ENCODE measurements around the gene TRMT112.

Gene TRMT112

DNA sequence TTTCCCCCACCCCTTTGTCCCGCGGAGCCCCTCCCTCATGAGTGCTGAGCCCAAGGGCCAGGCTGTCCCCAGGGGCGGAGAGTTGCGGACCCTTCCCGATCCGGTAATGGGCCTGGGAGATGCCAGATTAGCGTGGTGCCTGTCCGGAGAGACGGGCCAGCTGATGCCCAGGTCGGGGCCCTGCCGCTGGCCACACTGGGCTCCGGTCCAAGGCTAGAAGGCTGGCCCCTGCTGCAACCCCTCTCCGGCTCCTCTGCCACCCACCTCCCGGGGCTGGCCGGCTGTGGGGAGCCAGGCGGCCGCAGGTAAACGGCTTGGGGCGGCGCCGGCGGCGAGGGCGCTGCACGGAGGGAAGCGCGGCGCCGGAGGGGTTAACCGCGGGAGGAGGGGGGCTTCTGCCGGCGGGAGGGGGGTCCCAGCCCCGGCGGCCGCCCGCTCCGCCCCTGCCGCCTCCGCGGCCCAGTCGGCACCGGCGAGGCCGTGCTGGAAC is 26.1 kb downstream of the TRMT112 start, which contains the start of gene KCNK4:
KCNK4 (plus strand) TSS at position 41 of the 490 bp plus-strand sequence. CDS start 1,717 bp downstream, outside the sequence.
- DNase-seq = no peak

DNA sequence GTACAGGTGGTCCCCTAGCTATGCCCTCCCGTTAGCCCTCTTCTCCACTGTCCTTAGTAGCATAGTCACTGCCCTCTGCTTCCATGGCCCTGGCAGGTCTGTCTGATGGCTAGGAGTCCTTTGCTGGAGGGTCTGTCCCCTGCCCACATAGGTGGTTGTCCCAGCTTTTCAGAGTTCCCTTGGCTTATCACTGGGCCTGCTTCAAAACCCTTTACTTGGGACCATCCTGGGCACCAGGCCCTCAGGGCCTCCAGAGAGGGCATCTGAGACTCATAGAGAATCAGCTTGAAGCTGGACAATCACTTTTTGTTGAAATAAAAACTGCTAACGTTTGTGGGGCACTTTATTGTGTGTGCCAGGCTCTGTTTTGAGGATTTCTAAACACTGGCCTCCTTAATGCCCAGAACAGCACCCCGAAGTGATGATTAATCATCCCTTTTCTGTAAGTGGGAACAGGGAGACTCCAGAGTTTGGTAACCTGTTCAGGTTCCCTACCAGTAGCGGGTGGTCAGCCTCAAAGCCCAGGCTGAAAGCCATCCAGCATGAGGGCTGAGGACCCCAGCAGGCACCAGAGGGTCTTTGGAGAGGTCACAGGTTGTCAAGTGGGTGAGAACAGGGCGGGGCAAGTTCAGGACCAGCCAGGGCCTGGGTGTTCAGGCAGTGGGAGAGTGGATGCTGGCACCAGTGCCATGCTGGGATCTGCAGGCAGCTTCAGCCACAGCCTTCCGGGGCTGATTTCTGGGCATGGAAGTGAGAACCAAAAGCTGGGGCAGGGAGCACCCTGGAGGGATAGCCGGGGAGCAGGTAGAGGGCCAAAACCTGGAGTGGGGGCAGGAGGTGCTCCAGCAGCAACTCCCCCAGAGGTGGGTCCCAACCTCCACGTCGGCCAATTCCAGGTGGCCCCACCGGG is 26.8 kb downstream of the TRMT112 start:
- no peak for DNase-seq

DNA sequence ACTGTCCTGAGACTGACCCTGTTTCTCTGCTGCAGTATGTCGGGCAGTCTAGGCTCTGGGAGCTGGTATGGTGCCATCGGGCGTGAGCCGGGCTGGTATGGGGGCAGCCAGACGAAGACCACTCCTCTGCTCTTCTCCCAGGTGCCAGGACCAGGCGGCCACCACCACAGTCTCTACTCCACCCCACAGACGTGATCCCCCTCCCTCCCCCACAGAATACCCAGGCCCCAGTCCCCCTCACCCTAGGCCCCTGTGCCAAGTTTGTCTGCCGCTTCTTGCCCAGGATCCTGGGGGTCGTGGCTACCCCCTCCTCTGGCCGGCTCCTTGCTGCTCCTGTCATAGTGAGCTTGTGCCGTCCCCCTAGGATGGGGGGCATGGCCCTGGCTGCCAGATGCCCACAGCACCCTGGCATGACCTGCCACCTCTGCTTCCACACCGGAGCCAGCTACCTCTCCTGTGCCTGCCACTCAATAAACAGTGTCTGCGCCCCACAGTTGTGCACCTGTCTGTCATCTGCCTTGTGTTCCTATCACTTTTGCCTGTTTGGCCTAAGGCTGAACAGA is 28.3 kb downstream of the TRMT112 start:
- no peak for DNase-seq

DNA sequence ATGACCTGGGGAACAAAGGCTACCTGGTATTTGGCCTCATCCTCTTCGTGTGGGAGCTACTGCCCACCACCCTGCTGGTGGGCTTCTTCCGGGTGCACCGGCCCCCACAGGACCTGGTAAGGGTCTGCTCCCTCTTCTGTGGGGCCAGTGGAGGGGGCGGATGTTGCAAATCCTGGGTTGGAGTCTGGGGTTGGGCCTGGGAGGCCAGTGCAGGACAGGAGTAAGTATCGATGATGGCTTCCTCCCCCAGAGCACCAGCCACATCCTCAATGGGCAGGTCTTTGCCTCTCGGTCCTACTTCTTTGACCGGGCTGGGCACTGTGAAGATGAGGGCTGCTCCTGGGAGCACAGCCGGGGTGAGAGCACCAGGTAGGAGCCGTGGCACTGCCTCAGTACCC is 29.0 kb downstream of the TRMT112 start:
- DNase-seq = no peak

DNA sequence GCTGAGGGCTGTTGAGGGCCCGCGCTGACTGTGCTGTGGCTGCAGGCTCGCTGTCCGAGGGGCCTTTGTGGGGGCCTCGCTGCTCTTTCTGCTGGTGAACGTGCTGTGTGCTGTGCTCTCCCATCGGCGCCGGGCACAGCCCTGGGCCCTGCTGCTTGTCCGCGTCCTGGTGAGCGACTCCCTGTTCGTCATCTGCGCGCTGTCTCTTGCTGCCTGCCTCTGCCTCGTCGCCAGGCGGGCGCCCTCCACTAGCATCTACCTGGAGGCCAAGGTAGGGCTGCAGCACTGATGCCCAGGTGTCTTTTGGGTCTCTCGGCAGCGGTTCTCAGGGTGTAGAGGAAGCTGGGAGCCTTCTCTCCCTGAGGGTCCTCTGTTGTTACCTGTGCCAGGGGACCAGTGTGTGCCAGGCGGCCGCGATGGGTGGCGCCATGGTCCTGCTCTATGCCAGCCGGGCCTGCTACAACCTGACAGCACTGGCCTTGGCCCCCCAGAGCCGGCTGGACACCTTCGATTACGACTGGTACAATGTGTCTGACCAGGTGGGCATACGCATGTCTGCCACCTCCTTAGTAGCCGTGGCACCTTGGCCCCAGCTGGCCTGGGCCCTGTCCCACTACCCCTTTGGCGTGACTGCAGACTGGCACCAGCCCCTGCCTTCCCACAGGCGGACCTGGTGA is 29.5 kb downstream of the TRMT112 start:
- no peak for DNase-seq

DNA sequence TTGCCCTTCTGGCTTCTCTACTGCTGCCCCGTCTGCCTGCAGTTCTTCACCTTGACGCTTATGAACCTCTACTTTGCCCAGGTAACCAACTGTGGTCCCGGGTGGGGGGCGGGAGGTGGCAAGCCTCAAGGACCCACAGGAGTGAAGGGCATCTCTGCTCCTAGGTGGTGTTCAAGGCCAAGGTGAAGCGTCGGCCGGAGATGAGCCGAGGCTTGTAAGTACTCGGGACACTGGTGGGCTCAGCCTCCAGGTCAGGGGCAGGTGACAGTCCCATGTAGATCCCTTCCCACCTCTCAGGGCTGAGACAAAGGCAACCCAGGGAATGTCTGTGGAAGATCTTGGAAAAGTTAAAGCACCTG is 30.6 kb downstream of the TRMT112 start:
- no peak for DNase-seq

DNA sequence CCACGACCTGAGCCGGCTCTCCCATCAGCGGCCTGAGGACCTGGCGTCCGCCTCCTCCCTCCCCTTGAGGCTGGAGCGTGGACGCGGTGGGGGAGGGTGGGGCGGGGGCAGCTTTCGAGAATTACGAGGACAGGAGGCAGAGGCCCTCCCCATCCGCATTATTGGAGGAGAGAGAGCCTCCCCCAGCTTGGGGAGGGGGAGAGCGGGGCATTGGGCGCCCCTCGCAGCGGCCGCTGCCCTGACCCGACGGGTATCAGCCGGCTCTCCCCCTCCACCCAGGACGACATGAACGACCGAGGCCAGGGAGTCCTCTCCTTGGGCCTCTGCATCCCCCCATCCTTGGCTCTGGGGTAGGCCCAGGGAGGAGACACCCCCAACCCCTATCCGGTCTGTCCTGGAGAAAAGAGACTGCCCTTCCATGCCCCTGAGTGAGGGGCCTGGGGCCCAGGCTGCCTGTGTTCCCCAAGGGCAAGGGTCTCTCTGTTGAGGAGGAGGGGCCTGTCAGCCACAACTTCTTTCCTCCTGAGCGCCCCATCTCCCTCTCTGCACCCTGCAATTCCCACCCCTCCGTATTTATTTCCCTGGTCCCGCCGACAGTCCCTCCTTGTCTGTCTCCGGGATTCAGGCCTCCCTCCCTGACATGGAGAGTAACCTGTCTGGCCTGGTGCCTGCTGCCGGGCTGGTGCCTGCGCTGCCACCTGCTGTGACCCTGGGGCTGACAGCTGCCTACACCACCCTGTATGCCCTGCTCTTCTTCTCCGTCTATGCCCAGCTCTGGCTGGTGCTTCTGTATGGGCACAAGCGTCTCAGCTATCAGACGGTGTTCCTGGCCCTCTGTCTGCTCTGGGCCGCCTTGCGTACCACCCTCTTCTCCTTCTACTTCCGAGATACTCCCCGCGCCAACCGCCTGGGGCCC is 31.2 kb downstream of the TRMT112 start:
- DNase-seq = no peak

DNA sequence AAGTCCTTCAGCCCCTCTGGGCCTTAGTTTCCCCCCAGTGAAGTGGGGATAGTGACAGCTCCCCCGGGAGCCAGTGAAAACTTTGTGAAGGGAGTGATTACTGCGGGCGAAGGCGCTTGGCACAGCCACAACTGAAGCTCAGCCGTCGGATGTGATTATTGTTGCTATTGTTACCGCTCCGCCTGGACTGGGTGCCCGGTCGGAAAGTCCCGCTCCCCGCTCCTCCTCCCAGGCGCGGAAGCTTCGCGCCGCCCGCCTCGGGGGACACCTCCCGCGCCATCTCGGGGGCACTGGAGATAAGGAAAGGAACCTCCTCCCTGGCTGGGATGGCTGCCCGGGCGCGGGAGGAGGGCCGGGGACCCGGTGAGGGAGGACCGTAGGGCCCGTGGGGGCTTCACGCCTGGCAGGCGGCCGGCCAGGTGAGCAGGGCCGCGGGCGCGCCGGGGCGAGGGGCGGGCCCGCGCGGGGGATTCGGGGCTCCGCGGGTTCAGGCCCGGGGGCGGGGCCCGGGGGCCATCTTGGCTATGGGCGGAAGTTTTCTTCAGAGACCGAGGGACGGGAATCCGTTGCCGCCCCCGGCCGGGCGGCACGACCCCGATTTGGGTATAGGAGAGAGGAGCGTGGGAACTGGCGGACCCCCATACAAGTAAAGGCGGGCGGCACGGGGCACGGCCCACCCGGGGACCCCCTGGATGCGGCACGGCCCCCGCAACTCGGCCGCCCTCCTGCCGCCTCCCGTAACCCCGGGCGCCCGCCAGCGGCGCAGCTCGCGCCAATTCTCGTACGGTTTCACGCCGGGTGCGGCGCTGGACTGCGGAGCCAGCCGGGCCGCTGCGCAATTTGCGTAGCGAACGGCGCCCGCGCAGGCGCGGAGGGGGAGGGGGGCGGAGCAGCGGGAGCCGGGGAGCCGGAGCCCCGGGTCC is 32.1 kb downstream of the TRMT112 start, which contains the start of gene GPR137:
GPR137 (plus strand) TSS at position 887 of the 923 bp plus-strand sequence. CDS start 677 bp downstream, outside the sequence.
- peak; percentile 70 for DNase-seq

DNA sequence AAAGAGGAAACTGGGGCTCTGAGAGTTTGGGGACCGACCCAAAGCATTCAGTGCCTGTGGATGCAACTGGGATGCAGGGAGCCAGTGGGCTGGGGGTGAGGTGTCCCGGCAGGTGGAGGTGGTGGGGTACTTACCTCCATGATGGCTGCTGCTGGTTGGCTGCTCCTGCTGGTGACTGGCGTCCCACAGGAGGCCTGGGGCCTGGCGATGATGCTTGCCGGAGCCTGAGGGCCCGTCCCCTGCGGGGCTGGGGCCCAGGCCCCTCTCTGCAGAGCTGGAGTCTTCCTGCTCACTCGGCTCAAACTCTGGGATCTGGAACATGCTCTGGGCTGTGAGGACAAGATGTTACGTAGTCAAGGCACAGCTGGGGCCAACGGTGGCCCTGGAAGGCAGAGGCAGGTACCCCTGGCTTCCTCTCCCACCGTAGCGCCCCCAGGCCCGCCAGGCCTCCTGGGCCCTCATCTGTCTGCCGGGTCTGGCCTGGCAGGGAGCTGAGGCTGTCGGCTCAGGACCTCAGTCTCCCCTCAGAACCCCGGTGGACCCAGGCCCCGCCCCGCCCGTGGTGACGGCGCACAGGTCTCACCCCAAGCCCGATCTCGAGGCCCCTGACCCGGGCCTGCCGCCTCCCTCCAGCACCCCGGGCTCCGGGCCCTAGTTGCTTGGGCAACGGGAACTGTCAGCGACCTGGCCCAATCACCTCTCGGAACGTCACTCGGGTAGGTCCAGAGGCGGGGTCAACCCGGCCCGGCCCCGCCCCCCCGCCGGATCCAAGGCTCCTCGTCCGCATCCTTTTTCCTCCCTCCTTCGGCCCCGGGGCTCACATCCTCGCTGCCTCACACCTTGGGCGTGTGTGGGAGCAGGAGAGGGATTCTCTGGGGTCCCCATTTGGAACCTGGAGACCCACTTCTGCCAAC is 33.1 kb downstream of the TRMT112 start, which contains the start of gene BAD:
BAD (minus strand) TSS at position 618 of the 914 bp plus-strand sequence; CDS start at position 321, 297 bp downstream.
- peak; percentile 92 for DNase-seq

DNA sequence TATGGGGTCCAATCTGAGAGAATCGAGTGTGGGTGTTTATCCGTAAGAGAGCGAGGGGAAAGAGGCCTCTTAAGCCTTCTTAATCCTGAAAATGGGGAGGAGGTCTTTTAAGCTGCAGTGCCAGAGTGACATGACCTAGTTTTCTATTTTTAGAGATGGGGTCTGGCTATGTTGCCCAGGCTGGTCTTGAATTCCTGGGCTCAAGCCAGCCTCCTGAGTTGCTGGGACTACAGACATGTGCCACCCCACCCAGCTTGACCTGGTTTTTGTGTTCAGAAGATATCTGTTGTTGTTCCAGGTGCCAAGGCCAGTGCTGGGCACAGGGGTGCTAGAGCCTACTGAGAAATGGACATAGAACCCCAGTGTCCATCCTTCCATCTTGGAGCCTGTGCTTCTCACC is 34.3 kb downstream of the TRMT112 start:
- DNase-seq = no peak

DNA sequence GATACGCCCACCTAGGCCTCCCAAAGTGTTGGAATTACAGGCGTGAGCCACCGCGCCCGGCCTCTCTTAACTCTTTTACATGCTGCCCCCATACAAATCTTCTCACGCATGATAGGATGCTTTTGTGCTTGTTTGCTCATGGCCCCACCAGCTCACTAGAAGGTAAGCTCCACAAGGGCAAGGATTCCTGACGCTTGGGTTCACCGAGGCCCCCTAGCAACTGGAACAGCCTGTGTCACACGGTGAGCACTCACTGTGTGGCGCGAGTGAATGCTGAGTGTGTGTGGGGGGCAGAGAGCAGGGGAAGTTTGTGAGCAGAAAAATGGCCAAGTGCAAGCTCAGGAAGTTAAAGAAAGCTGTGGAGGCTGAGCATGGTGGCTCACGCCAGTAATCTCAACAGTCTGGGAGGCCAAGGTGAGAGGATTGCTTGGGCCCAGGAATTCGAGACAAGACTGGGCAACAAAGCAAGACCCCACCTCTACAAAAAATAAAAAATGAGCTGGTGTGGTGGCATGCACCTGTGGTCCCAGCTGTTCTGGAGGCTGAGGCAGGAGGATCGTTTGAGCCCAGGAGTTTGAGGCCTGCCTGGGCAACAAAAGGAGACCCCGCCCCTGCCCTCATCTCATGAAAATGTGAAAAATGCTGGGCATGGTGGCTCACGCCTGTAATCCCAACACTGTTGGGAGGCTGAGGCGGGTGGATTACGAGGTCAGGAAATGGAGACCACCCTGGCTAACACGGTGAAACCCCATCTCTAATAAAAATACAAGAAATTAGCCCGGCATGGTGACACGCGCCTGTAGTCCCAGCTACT is 35.2 kb downstream of the TRMT112 start:
- DNase-seq = no peak

DNA sequence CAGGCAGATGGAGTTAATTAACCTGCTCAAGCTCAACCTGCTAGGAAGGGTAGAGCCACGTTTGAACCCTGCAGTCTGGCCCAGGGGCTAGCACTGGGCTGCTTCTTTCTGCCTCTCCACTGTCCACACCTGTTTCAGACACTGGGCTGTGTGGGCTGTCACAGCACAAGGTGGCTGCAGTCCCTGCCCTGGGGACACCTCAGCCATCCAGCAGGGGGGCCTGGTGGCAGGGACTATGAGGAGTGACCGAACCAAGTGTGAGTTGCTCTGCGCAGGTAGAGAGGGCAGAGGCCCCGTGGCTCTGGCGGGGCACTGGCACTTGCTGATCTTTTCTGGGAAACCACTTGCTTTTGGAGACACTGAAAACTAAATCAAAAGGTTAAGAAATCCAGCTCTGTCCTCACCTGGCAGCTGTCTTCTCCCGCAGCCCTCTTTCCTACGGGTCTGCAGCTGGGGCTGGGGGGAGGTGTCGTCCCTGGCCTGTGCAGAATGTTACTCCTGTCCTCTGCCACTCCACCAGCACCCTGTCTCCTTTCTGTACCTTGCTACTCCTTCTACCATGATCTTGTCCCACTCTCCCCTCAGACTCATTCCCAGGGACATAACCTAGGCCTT is 38.7 kb downstream of the TRMT112 start:
- DNase-seq = no peak

DNA sequence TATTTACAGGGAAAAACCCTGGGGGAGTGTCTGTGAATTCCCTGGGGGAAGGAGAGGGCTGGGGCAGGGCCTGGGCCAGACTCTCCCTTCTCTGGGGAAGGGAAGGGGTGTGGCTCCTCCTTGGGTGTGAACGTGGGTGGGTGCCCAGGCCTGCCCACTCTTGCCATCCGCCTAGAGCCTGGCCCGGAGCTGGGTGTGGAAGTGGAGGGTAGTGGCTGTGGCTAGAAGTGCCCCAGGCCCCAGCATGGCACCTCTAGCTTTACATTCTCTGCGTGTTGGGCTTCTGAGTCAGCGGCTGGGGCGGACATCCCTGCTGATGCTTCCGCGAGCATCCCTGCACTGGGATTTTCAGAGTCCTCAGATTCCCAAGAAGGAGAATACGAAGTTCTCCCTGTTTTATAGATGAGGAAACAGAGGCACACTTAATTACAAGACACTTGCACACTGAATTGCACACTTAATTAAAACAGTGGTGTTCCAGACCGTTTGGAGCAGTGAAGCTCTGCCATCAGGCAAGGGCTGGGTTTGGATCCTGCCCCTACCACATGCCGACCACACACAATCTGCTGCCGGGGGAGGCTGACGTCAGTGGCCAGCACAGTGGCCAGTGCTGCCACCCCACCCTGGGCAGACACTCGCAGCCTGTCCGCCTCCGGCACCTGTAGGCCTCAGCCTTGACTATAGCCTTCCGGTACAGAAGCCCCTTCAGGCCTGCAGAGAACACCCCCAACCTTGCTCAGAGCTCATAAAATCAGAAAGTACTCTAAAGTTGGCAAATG is 40.5 kb downstream of the TRMT112 start:
- peak; percentile 68 for DNase-seq

DNA sequence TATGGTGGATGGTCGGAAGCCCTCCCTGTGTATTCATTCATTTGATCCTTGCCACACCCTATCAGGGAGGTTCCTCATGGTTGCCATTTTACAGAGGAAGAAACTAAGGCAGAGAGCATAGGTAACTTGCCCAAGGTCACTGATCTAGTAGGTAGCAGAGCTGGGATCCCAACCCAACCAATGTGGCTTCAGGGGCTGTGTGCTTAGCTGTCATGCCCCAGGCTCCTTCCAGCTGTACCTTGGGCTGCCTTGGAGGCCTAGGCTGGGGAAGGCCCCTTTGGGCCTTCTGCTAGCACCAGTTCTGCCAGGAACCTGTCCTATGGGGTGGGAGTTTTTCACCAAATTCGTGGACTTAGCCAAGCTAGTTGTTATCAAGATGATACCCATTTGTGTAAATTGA is 41.5 kb downstream of the TRMT112 start:
- no peak for DNase-seq

DNA sequence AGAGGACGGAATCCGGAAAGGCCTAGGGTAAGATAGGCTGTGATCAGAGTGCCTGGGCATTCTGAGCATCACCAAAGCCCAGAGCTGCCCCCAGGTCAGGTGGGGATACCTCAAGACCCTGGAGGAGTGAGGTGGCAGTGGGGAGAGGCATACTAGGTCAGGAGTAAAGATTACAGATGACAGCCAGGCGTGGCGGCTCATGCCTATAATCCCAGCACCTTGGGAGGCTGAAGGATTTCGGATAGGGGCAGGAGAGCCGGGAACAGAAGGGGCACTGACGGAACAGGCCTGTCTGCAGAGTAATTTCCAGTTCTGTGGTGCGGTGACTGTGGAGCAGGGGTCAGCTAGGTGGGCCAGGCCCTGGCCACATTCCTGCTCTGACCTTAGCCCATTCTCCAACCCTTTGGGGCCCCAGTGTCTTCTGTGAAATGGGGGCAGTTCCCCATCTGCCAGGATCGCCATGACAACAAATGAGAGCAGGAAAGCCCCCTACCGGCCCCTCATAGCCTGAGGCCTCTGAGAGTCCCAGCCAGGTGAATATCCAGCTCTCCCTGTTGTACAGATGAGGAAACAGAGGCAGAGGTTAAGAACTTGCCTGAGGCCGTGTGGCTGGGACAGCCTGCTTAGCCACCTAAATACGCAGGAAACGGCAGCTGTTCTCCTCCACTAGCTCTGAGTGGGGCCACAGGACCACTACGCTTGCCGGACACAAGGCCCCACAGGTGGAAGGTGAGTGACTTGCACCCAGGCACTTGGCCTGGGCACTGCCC is 42.1 kb downstream of the TRMT112 start:
- DNase-seq = no peak

DNA sequence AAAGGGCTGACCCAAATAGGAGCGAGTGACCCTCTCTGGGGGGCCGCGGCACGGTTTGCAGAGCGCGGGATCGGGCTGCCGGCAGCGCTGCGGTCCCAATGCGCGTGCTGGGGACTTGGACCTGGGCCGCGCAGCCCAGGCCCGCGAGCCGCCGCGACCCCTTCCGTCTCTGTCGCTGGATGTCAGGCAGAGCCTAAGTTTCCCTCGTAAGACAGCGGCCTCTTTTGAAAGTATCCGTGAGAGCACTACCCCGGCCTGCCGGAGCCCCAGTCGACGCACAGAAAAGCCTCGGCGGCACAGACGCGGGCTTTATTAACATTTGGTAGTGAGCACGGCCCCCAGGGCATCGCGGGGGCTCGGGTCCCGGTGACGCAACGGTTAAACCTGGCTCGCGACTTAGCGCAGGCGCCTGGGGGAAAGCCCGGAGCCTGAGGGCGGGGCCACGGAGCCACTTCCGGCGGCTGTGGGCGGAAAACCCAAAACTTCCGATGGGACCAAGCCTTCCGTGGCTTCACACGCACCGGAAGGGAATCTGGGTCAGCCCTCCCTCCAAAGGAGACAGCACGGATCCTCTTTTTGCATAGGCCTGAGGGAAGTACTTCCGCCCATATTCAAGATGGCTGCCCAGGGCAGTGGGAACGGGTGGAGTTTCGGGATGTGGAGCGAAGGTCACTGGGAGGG is 47.7 kb downstream of the TRMT112 start:
- DNase-seq = peak; percentile 100
